ENCODE measurements around the gene VSTM1. TPM values are rescaled to one million over a fixed set of nuclear protein-coding genes. Genes with fewer than 3 reads are reported as not detected.
A peak's percentile ranks its signal among the peaks of the same experiment; 100 is the strongest.

VSTM1 gene
- total and polyA plus RNA-seq, 12 donors, result 0.33 to 0.60 TPM; not detected in 10

DNA sequence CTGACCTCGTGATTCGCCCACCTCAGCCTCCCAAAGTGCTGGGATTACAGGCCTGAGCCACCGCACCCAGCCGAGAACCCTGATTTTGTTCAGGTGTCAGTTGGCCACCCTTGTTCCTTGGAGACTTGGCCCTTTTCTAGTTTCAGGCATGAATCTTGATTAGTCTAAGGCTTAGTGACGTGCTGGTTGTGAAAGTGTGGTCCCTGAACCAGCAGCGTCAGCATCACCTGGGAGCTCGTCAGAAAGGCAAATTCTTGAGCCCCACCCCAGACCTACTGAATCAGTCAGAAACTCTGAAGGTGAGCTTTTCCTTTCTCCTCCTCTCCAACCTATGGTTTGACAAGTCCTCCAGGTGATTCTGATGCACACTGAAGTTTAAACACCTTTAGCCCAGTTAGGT lies 37.0 kb downstream of the VSTM1 start:
- no peaks in the 10 kb centered on the region for H3K9me3 ChIP-seq
- intact Hi-C loops (cut with DNase I), result loop anchor here in 4 of 10 donors (5.0 to 10.0 kb wide), 3 partner anchors 184 to 222 kb away; no protein-coding TSS in a partner anchor
- H3K27ac ChIP-seq, result no peak overlapping the region
- 66 to 70% methylated on average over 7 of the region's 7 CpGs for WGBS, 2 donors
- H3K27me3 ChIP-seq, result peaks cover 0 to 46% (median 28%) of the 10 kb centered on the region in 7 donors
- no peak overlapping the region for H3K4me3 ChIP-seq
- DNase-seq (no peak), ATAC-seq (no peak)
- TF ChIP-seq, protein P1, sequence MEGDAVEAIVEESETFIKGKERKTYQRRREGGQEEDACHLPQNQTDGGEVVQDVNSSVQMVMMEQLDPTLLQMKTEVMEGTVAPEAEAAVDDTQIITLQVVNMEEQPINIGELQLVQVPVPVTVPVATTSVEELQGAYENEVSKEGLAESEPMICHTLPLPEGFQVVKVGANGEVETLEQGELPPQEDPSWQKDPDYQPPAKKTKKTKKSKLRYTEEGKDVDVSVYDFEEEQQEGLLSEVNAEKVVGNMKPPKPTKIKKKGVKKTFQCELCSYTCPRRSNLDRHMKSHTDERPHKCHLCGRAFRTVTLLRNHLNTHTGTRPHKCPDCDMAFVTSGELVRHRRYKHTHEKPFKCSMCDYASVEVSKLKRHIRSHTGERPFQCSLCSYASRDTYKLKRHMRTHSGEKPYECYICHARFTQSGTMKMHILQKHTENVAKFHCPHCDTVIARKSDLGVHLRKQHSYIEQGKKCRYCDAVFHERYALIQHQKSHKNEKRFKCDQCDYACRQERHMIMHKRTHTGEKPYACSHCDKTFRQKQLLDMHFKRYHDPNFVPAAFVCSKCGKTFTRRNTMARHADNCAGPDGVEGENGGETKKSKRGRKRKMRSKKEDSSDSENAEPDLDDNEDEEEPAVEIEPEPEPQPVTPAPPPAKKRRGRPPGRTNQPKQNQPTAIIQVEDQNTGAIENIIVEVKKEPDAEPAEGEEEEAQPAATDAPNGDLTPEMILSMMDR (IDR thresholded peaks at IDR 0.05), result no peak
- no peaks in the 10 kb centered on the region for H3K36me3 ChIP-seq
- H3K4me1 ChIP-seq, result peaks cover 0 to 27% (median 0%) of the 10 kb centered on the region in 9 donors

DNA sequence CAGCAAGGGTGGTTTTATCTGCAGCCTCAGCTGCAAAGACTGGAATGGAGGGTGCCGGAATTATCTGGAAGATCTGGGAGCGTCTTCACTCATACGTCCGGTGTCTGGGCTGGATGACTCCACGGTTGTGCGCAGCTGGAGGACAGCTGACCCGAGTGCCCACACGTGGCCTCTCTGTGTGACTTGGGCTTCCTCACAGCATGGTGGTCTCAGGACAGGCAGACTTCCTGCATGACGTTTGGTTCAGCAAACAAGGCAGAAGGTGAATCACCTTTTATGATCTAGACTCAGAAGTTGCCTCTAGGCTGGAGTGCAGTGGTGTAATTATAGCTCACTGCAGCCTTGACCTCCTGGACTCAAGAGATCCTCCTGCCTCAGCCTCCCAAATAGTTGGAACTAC lies 39.0 kb downstream of the VSTM1 start:
- intact Hi-C loops (cut with DNase I), result loop anchor here (1.0 to 10.0 kb wide), 7 partner anchors 117 to 220 kb away; partner anchors contain the start of gene CACNG7 (in 9 of the 10)
- DNase-seq, result no peak
- Histone ChIP-seq H3K9me3 (no peaks in the 10 kb centered on the region), H3K4me3 (no peak overlapping the region), H3K36me3 (no peaks in the 10 kb centered on the region), H3K4me1 (peaks cover 0 to 28% (median 0%) of the 10 kb centered on the region in 9 donors), H3K27me3 (peaks cover 0 to 46% (median 33%) of the 10 kb centered on the region in 7 donors), H3K27ac (no peak overlapping the region)
- no peak for ATAC-seq
- TF ChIP-seq, protein P1 (IDR thresholded peaks at IDR 0.05), result no peak
- 72 to 76% methylated on average over 9 of the region's 9 CpGs for WGBS, 2 donors

DNA sequence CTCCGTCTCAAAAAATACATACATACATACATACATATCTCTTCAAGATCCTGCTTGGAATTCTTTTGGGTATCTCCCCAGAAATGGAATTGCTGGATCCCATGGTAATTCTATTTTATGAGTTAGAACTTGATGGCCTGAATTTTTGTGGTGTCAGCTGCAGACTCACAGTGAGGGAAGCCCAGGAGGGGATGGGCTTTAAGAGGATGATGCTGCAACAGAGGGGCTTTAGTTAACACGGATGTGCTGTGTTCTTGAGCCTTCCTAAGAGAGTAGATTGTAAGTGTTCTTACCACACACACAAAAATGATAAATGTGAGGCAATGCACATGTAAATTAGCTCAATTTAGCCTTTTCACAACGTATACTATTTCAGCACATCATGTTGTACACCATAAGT lies 40.5 kb downstream of the VSTM1 start:
- H3K9me3 ChIP-seq, result no peaks in the 10 kb centered on the region
- H3K36me3 ChIP-seq, result no peaks in the 10 kb centered on the region
- TF ChIP-seq, protein P1 (IDR thresholded peaks at IDR 0.05), result no peak
- peaks cover 0 to 34% (median 0%) of the 10 kb centered on the region in 9 donors for H3K4me1 ChIP-seq
- no peak for DNase-seq
- H3K27ac ChIP-seq, result peak overlapping the region in 1 of 10 donors; percentile 55
- ATAC-seq, result no peak
- H3K27me3 ChIP-seq, result peaks cover 0 to 51% (median 28%) of the 10 kb centered on the region in 7 donors
- H3K4me3 ChIP-seq, result no peak overlapping the region
- 35 to 39% methylated on average over 3 of the region's 3 CpGs for WGBS, 2 donors
- intact Hi-C loops (cut with DNase I), result loop anchor here in 9 of 10 donors (2.0 to 10.0 kb wide), 5 partner anchors 116 to 218 kb away; partner anchors contain the start of gene CACNG7 (in 9 of the 9)

DNA sequence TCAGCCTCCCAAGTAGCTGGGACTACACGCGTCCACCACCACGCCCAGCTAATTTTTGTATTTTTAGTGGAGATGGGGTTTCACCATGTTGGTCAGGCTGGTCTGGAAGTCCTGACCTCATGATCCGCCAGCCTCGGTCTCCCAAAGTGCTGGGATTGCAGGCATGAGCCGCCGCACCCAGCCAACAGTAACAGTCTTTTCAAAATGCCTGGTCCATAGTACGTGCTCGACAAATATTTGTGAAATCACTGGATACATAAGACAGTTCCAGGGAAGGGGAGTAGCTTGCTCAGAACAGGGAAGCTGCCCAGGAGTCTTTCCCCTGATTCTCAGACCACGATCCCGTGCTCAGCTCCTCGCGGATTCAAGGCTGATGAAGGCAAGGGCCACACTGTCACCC lies 41.8 kb downstream of the VSTM1 start:
- intact Hi-C loops (cut with DNase I), result loop anchor here (2.0 to 10.0 kb wide), 5 partner anchors 115 to 217 kb away; partner anchors contain the start of gene CACNG7 (in 9 of the 10)
- no peak overlapping the region for H3K27ac ChIP-seq
- WGBS, 2 donors, result 87 to 96% methylated on average over 13 of the region's 13 CpGs
- H3K36me3 ChIP-seq, result no peaks in the 10 kb centered on the region
- H3K9me3 ChIP-seq, result peaks cover 0 to 3% (median 0%) of the 10 kb centered on the region in 11 donors
- TF ChIP-seq, protein P1 (IDR thresholded peaks at IDR 0.05), result no peak
- H3K4me1 ChIP-seq, result peaks cover 0 to 34% (median 0%) of the 10 kb centered on the region in 9 donors
- peaks cover 0 to 47% (median 28%) of the 10 kb centered on the region in 7 donors for H3K27me3 ChIP-seq
- no peak for DNase-seq
- no peak overlapping the region for H3K4me3 ChIP-seq
- ATAC-seq, result no peak

Data from heart right ventricle (tissue), 16 donors.